ENCODE measurements around the gene DGKE. TPM values are rescaled to one million over a fixed set of nuclear protein-coding genes. Genes with fewer than 3 reads are reported as not detected.

DGKE gene
- polyA plus RNA-seq, 3 donors: 1.4 to 2.1 (median 1.6) TPM

GRCh38 chr17:56833057-56833808 lies 718 bp upstream of the DGKE start:
- WGBS, 3 donors: 0 to 1% (median 0%) methylated on average over 41 to 95 of the region's 95 CpGs

DNA sequence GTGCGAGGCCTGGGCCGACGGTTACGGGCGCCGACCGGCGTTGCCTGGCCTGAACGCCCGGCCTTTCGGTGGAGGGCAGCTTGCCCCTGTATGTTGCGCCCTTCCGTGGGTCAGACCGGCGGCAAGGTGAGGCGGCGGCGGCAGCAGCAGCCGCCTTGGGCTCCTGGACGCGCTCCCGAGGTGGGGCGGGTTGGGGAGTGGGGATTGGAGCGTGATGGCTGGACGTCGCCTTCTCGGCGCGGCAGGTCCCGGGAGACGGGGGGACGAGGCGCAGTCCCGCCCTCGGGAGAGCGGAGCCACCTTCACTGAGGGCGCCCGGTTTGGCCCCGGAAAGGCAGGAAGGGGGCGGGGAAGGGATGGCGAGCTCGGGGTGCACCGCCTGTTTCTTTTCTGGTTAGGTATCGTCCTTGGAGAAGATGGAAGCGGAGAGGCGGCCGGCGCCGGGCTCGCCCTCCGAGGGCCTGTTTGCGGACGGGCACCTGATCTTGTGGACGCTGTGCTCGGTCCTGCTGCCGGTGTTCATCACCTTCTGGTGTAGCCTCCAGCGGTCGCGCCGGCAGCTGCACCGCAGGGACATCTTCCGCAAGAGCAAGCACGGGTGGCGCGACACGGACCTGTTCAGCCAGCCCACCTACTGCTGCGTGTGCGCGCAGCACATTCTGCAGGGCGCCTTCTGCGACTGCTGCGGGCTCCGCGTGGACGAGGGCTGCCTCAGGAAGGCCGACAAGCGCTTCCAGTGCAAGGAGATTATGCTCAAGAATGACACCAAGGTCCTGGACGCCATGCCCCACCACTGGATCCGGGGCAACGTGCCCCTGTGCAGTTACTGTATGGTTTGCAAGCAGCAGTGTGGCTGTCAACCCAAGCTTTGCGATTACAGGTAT lies 671 bp downstream of the DGKE start:
- 5 to 14% (median 7%) methylated on average over 72 to 81 of the region's 81 CpGs for WGBS, 3 donors
- H3K27ac ChIP-seq (ENCODE audit: low read depth, low read length): peak overlapping the region; percentile 9

More at GRCh38 chr17:56833057-56833808, 718 bp upstream of the DGKE start:
- no peak overlapping the region for H3K27ac ChIP-seq (ENCODE audit: low read depth, low read length)

DNA sequence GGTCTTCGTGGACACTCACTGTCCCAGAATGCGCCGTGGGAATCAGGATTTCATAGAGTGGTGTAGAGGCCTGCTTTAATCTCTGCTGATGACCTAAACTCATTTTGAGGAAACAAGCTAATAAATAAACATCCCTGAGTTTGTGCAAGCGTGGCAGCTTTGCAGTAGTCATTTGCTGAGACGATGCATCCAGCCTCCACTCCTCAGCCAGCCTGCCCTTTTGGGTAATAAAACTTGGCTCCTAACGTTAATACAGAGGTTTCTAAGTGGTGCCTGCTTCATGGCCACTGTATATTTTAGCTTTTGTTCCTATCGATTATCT lies 1.3 kb downstream of the DGKE start:
- WGBS, 3 donors: 55 to 64% (median 55%) methylated on average over 7 of the region's 7 CpGs
- H3K27ac ChIP-seq (ENCODE audit: low read depth, low read length): no peak overlapping the region

DNA sequence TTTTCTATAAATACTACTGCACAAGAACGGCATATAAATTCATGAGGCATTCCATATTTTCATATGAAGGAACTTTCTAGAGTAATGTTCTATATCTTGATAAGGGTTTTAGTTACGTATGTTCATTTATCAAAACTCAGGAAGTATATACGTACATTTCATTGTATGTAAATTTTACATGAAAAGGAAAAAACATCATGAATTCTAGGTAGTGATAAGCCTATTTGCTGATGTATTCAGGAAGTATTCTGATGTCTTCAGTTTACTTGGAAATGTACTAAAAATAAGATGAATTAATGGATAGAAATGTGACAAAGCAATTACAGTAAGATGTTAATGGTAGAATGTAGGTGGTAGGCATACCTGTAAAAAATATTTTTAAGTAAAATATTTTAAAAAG lies 4.7 kb downstream of the DGKE start:
- no peak overlapping the region for H3K27ac ChIP-seq (ENCODE audit: low read depth, low read length)
- WGBS, 3 donors: 71 to 78% (median 76%) methylated on average over 3 of the region's 3 CpGs

DNA sequence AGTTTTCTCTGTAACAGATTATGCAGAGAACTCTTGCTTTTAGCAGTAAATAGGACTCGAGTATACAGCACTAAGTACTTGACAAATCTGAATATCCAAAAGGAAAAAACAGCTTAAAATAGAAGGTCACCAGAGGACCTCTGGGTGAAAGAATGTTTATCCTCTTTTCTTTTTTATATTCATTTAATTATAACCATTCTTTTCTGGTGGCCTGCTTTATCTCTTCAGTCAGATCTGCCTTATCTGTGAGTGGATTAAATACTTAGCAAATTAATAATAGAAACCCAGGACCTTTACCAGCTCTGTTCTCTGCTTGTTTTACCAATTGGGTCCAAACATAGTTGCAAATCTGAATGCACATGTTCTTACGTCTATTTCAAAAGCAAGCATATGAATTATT lies 8.6 kb downstream of the DGKE start:
- 59 to 72% (median 65%) methylated on average over 2 of the region's 2 CpGs for WGBS, 3 donors
- no peak overlapping the region for H3K27ac ChIP-seq (ENCODE audit: low read depth, low read length)

- no peak overlapping the region for H3K27ac ChIP-seq (ENCODE audit: low read depth, low read length)
- 93 to 97% (median 94%) methylated on average over 1 of the region's 1 CpG for WGBS, 3 donors
These were observed 12.0 kb downstream of the DGKE start for GRCh38 chr17:56845934-56846333.

- WGBS, 3 donors: 94 to 97% (median 95%) methylated on average over 4 of the region's 4 CpGs
- no peak overlapping the region for H3K27ac ChIP-seq (ENCODE audit: low read depth, low read length)
These were observed 13.2 kb downstream of the DGKE start for GRCh38 chr17:56847106-56847505.

DNA sequence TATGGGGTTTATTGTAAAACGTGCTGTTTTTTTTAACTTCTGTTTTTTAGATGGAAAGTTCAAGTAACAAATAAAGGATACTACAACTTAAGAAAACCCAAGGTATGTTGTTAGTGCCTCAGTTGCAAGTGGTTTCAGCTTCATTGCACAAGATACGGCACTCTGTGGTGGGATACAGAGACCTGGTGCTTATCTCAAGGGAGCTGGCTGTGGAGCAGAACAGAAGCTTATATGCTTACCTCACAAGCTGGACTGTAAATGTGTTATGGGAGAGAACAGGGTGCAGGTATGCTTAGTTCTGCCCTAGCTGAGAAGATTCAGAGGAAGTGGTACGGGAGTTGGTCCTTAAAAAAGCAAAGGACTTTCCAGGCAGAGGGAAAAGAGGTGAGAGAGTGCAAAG lies 15.2 kb downstream of the DGKE start:
- no peak overlapping the region for H3K27ac ChIP-seq (ENCODE audit: low read depth, low read length)
- 68 to 78% (median 73%) methylated on average over 3 of the region's 3 CpGs for WGBS, 3 donors

- WGBS, 3 donors: 90 to 96% (median 93%) methylated on average over 2 of the region's 2 CpGs
These were observed 16.6 kb downstream of the DGKE start for GRCh38 chr17:56850591-56850990.

DNA sequence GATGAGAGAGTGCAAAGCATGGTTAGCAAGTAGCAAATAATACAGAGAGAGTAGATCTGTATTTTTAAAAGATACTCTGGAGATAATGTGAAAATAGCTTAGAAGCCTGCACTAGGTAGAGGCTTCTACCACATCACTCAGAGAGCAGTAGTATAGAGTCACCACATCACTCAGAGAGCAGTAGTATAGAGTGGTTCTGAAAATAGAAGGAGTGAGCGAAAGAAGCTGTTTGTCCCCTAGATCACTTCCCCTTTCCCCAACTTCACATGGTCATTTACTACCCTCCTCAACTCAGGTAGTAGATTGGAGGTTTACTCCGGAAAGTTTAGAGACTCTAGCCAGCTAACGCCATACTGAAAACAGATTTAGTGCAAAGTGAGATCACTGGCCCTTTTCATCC lies 17.1 kb downstream of the DGKE start:
- H3K27ac ChIP-seq (ENCODE audit: low read depth, low read length): no peak overlapping the region
- 67 to 70% (median 68%) methylated on average over 3 of the region's 3 CpGs for WGBS, 3 donors

More at GRCh38 chr17:56850591-56850990, 16.6 kb downstream of the DGKE start:
- H3K27ac ChIP-seq (ENCODE audit: low read depth, low read length): no peak overlapping the region

GRCh38 chr17:56861899-56862298 lies 27.9 kb downstream of the DGKE start:
- 90 to 97% (median 94%) methylated on average over 3 of the region's 3 CpGs for whole genome bisulfite sequencing, 3 donors
- H3K27ac ChIP-seq (ENCODE audit: low read depth, low read length): no peak overlapping the region

DNA sequence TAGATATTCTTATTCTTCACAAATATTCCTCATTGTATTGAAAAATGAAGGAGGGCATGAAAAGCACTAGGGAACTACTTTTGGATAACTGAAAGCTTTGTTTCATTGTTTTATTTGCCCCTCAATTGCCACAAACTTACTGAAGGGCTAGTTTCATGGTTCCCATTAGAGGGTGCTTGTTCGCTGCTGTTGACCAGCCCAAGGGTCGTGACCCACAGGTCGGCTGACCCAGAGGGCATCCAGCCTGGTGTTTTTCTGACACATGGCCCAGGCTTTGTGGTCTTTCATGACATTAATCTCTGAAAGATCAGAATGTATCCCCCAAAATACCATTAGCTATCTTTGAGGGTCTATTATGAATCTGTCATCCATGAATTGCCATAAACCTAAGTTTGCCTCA lies 30.0 kb downstream of the DGKE start:
- no peak overlapping the region for H3K27ac ChIP-seq (ENCODE audit: low read depth, low read length)
- WGBS, 3 donors: 72 to 79% (median 78%) methylated on average over 3 of the region's 3 CpGs

- no peak overlapping the region for H3K27ac ChIP-seq (ENCODE audit: low read depth, low read length)
These were observed 32.1 kb downstream of the DGKE start for GRCh38 chr17:56866076-56866475.

DNA sequence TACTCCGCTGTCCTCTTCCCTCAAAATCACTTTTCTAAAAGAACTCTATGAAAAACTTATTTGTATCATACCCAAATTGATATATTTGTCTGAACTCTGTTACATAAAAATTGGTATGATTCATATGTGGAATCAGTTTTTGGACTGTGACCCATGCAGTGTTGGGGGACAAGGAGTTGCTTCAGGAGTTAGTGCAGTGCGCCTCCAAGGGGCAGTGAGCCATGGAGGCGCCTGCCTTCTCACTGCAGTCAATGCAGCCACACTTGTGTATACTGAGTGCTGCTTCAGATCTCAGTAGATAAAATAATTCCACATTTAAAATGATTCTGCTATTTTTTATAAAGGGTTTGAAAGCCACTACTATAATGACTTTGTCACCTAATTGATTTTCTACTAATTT lies 32.5 kb downstream of the DGKE start:
- H3K27ac ChIP-seq (ENCODE audit: low read depth, low read length): no peak overlapping the region
- 45 to 64% (median 48%) methylated on average over 3 of the region's 3 CpGs for WGBS, 3 donors

More at GRCh38 chr17:56866076-56866475, 32.1 kb downstream of the DGKE start:
- 94 to 96% (median 96%) methylated on average over 5 of the region's 5 CpGs for WGBS, 3 donors

GRCh38 chr17:56867948-56868376 lies 34.0 kb downstream of the DGKE start:
- 30 to 41% (median 41%) methylated on average over 2 of the region's 2 CpGs for WGBS, 3 donors

DNA sequence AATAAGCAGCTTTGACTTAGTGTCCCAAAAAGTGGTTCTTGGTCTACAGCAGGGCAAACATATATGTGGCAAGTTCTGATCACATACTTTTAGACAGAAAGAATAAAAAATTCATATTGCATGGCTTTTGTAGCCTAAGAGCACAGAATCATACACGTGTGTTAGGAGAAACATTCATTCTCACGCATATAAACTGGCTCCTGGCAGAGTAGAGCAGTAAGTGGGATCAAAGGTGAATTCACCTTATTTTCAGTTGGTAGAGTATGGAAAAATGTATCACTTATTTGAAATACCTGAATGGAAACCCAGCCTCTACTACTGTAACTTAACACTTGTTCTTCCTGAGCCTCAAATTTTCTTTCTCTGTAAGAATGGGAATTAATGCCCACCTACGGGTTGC lies 34.8 kb downstream of the DGKE start:
- WGBS, 3 donors: 91 to 97% (median 93%) methylated on average over 3 of the region's 3 CpGs

More at GRCh38 chr17:56867948-56868376, 34.0 kb downstream of the DGKE start:
- no peak overlapping the region for H3K27ac ChIP-seq (ENCODE audit: low read depth, low read length)

DNA sequence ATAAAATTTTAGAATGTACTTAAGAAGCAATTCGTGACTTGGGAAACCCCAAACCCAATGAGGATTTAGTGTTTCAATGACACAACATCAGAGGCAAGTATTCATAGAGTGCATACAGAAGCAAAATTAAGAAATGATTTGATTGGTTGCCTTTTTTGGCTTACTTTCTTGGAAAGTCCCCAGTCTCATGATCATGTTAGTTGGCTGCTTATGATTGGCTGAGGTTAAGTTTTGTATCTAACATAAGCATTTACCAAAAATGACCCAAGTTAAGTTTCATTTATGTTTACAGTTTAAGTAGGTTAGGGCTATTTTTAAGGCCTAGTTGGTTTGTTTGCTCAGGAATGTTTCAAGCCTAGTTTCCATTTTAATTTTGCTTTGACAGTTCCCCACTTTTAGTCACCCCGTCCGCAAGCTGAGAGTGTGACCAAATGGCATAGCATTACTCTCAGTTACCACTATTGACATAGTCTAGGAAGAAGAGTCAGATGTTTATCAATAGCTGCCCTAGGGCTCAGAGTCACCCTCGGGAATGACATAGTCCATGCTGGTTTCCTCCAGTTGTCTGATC lies 36.2 kb downstream of the DGKE start:
- WGBS, 3 donors: 80 to 95% (median 91%) methylated on average over 4 of the region's 4 CpGs
- no peak overlapping the region for H3K27ac ChIP-seq (ENCODE audit: low read depth, low read length)

More for the DNA sequence above, 34.8 kb downstream of the DGKE start:
- no peak overlapping the region for H3K27ac ChIP-seq (ENCODE audit: low read depth, low read length)

DNA sequence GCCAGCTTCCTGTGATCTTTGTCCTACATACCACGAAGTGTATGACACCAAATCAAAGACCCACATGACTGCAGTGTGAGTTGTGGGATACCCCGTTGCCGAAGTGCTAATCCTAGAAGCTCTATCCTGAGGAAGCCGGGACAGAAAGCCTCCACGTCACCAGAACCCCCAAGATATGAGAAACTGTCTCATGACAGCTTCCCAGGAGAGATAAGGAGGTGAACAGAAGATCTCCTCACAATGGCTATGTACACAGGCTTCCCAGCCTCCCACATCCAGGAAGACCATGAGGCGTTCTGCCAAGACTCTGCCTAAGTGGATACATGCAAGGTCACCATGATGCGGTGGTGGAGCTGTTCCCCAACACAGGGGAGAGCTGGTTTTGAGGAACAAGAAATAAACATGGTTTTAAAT lies 42.8 kb downstream of the DGKE start:
- WGBS, 3 donors: 77 to 80% (median 78%) methylated on average over 7 of the region's 7 CpGs
- no peak overlapping the region for H3K27ac ChIP-seq (ENCODE audit: low read depth, low read length)

DNA sequence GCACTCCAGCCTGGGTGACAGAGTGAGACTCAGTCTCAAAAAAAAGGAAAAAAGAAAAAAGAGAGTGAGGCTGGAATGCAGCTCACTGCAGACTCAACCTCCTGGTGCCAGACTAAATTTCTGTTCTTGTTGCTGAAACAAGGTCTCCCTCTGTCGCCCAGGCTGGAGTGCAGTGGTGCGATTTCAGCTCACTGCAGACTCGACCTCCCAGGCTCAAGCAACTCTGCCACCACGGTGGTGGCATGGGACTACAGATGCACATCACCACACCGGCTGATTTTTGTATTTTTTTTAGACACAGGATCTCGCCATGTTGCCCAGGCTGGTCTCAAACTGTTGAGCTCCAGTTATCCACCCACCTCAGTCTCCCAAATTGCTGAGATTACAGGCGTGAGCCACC lies 45.3 kb downstream of the DGKE start:
- 90 to 94% (median 91%) methylated on average over 7 of the region's 7 CpGs for WGBS, 3 donors
- H3K27ac ChIP-seq (ENCODE audit: low read depth, low read length): no peak overlapping the region

Data from adipose tissue (tissue), 3 donors.